Neuron (in vitro differentiated cells): ENCODE measurements around the gene RNU6-8.

Source experiments
- H2AFZ ChIP-seq: one replicate; pipeline ENCODE4 v1.6.1; 2013; ENCODE audit warnings: low read depth, mild to moderate bottlenecking, inconsistent platforms, low read length, moderate library complexity
- H3K27me3 ChIP-seq: one replicate; pipeline ENCODE4 v1.6.1; 2013; ENCODE audit warnings: low read length; ENCODE audit not compliant: insufficient read depth
- H3K36me3 ChIP-seq: one replicate; pipeline ENCODE4 v1.6.1; 2013; ENCODE audit warnings: low read length; ENCODE audit not compliant: insufficient read depth
- H3K4me1 ChIP-seq: one replicate; pipeline ENCODE4 v1.6.1; 2013; ENCODE audit warnings: low read length; ENCODE audit not compliant: insufficient read depth
- H3K4me3 ChIP-seq: 2 replicates; pipeline ENCODE4 v1.5.1; 2013; ENCODE audit warnings: mild to moderate bottlenecking, low read length, moderate library complexity
- H3K9me3 ChIP-seq: one replicate; pipeline ENCODE4 v1.6.1; 2013; ENCODE audit warnings: low read length

RNU6-8 gene

DNA sequence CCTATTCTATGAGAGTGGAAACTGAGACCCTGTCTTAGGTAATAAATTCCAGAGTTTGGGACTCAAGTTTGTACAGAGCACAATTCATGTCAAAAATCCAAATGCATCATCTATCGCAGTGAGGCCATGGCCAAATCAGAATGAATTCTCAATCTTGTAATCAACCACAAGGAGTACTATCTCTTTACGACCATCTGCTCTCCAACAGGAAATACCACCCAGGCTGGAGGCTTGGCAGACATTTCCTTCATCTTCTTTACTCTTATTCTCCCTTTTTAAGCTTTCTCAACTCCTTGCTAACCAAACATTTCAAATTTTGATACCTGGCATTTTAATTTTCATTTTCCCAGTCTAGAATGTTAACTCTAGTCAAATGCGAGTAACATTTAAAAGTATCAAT lies 33.9 kb downstream of the RNU6-8 start:
- Histone ChIP-seq H3K9me3 (peaks cover 2% of the 10 kb centered on the region), H3K27me3 (no peaks in the 10 kb centered on the region), H2AFZ (no peak overlapping the region)

DNA sequence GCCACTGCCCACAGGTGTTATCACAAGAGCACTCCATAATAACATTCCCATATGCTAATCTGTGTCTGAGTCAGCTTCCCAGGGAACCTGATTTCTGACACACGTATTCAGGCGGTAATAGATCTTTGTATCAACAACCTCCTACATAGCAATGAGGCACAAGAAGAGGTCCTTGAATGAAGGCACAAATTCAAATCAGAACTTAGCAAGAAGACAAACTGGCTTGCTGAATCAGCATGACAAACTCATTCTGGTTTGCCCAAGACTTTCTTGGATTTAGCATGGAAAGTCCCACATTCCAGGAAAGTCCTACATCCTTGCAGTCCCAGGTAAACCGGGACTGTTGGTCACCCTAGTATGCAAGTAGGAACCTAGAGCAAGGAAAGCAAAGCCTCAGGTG lies 35.2 kb downstream of the RNU6-8 start:
- Histone ChIP-seq H3K27me3 (no peaks in the 10 kb centered on the region), H3K36me3 (no peaks in the 10 kb centered on the region), H2AFZ (no peak overlapping the region), H3K9me3 (peaks cover 2% of the 10 kb centered on the region), H3K4me1 (no peaks in the 10 kb centered on the region), H3K4me3 (no peak overlapping the region)

More for the DNA sequence above, 33.9 kb downstream of the RNU6-8 start:
- Histone ChIP-seq H3K36me3 (no peaks in the 10 kb centered on the region), H3K4me3 (no peak overlapping the region), H3K4me1 (no peaks in the 10 kb centered on the region)

DNA sequence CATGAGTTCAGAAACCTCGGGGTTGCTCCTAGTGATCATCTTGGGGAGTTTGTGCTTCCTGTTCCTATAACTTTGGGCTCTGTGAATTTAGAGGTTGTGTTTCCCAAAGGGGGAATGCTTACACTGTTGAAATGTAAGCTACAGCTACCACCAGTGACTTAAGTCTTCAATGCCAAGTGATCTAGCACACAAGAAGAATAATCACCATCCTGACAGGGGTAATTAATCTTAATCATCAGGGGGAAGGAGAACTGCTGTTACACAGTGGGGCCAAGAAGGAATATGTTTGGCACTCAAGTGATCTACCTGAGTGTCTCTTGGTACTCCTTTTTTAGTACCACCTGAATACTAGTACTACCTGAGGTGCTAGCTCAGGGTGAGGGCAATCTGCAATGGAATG lies 36.1 kb downstream of the RNU6-8 start:
- Histone ChIP-seq H3K36me3 (no peaks in the 10 kb centered on the region), H2AFZ (no peak overlapping the region), H3K9me3 (peaks cover 2% of the 10 kb centered on the region), H3K4me1 (no peaks in the 10 kb centered on the region), H3K4me3 (no peak overlapping the region), H3K27me3 (no peaks in the 10 kb centered on the region)

DNA sequence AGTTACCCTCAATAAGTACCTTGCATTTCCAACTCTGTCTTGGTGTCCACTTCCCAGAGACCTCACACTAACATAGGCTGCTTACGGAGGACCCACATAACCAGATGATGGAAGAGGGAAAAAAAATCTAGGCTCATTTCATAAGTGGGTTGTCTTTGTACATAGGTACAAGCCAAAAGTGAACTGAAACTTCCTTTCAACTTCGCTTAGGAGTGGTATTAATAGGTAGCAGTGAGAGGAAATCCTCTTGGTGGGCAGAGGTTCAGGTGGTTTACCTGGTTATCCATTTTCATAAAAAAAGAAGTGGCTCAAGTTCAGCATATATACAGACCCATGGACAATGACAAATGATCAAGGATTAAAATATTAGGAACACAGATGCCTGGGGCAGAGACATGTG lies 37.0 kb downstream of the RNU6-8 start:
- H3K9me3 ChIP-seq, result peaks cover 2% of the 10 kb centered on the region
- H3K4me1 ChIP-seq, result no peaks in the 10 kb centered on the region
- no peak overlapping the region for H3K4me3 ChIP-seq
- H2AFZ ChIP-seq, result no peak overlapping the region
- no peaks in the 10 kb centered on the region for H3K36me3 ChIP-seq
- no peaks in the 10 kb centered on the region for H3K27me3 ChIP-seq
